Breast epithelium (tissue), 3 donors: ENCODE measurements around the gene EPC1.

ENCODE experiments used
- POLR2A ChIP-seq: fragments of 450-650 bp; IDR thresholded peaks from one replicate; pipeline ENCODE4 v1.6.1; 2016; ENCODE audit warnings: antibody characterized with exemption, mild to moderate bottlenecking, moderate library complexity
- TF ChIP-seq, protein P1 (sequence below), 3 donors: fragments of 450-650 bp; IDR thresholded peaks; one replicate each; pipeline ENCODE4 v1.5.1; 2016 to 2017; ENCODE audit warnings: antibody characterized with exemption in 3 of 3, mild to moderate bottlenecking in 3 of 3, moderate library complexity in 3 of 3

DNA sequence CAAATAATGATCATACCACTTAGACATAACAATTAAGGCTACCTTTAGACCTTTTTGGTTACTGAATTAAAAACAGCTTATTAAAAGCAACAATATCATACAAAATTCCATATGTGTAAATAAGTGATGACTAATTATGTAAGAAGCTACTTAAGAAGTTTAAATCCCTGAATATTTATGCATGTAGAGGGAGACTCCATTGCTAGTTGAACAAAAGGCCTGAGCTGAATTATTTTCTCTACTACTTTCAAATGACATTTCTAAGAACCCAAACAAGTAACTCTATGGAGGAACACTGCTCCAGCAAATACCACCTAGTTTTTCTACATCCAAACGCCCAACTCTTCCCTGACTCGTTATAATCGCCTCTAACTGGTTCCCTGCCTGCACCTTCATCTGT, 31.5 kb downstream of the EPC1 start:
- TF ChIP-seq, protein P1, sequence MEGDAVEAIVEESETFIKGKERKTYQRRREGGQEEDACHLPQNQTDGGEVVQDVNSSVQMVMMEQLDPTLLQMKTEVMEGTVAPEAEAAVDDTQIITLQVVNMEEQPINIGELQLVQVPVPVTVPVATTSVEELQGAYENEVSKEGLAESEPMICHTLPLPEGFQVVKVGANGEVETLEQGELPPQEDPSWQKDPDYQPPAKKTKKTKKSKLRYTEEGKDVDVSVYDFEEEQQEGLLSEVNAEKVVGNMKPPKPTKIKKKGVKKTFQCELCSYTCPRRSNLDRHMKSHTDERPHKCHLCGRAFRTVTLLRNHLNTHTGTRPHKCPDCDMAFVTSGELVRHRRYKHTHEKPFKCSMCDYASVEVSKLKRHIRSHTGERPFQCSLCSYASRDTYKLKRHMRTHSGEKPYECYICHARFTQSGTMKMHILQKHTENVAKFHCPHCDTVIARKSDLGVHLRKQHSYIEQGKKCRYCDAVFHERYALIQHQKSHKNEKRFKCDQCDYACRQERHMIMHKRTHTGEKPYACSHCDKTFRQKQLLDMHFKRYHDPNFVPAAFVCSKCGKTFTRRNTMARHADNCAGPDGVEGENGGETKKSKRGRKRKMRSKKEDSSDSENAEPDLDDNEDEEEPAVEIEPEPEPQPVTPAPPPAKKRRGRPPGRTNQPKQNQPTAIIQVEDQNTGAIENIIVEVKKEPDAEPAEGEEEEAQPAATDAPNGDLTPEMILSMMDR (IDR thresholded peaks at IDR 0.05), result no peak
- TF ChIP-seq POLR2A, result no peak
